Effector CD4-positive, alpha-beta T cell (primary cell): ENCODE measurements around the gene ETF1.

Experiments used
- DNase-seq: peaks from one replicate; pipeline ENCODE4 v3.0.0-alpha.2; 2020
- total RNA-seq: gene quantifications from one replicate; lab custom pipeline; 2026; lab: John Stamatoyannopoulos, UW

The ETF1 gene
- 297 reads per million, percentile 95 among the genes with 10 or more reads in this experiment for total RNA-seq

DNA sequence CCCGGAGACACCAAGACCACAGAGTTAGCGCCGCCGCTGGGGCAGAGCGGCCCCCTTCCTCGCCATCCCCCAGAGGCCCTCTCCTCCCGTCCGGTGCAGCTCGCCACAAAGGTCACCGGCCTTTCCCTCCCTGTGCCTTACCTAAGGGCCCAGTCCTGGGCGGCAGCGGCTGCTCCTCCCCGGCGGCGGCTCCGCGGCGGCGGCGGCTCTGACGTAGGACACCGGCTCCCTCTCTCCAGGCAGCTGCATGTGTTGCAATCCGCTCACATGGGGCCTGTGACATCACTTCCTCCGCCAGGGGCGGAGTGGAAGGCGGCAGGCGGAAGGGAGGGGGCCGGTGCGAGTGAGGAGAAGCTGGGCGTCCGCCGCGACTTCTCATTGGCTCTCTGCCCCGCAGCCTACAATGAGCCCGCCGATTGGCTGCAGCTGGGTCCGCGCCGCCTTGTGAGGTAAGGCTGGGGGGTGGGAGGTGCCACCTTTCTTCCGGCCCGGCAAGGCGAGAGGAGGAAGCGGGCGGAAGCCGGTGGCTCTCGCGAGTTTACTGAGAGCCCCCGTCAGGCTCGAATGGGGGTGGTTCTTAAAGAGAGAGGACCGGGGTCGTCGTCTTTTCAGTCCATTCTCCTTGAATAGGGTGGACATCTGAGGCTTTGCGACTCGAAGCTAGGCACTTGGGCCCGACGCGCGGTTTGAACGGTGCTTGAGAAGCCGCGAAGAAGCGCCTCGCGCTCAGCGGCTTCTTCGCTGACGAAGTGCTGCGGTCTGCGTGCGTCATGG is at the start of gene ETF1:
TSS of gene ETF1 (minus strand) at position 281 of the 774 bp plus-strand sequence. CDS start 318 bp downstream, outside the sequence.
- DNase-seq = peak; percentile 100

DNA sequence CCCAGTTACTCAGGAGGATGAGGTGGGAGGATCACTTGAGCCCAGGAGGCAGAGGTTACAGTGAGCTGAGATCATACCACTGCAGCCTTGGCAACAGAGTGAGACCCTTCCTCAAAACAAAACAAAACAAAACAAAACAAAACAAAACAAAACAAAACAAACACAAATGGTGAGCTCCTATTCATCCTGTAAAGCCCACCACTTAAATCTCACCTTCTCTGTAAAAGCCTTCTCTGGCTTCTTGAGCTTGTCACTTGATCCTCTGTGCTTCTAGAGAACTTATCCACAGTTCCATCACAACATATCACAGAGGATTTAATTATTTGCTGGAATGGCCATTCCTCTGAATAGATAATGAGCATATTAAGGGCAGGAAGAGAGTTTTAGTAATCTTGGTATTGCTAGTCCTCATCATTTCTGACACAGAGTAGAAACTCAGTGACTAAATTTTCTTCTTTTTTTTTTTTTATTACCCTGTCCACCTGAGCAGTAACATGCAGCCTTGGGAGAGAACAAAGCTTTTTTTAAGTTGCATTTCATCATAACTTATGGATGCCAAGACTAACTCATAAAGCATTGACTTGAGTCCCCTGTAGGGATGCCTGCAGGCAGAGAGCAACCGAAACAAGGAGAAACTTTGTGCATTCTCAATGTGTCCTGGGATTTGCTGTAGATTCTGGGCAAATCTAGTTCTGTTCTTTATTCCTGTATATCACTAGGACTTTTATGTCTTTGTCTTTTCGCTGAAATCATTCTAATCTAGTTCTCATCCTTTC is 45.2 kb upstream of the ETF1 start:
- DNase-seq = no peak

DNA sequence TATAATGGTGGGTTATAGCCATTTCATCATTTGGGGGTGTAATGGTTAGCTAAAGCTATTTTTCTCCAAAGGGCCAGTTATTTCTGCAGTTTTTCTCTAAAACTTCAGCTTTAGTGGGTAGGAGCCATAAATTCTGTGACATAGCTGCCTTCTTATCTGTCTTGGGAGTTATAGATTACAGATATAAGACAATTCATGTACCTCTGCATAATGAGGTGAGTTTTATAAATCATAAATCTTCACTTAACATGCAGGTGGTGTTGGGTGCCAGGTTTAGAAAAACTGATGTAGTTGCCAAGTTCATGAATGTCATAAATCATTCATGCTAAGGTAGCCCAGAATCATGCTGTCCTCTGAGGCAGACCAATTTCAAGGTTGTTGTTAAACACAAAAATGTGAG is 42.1 kb upstream of the ETF1 start:
- DNase-seq = no peak

DNA sequence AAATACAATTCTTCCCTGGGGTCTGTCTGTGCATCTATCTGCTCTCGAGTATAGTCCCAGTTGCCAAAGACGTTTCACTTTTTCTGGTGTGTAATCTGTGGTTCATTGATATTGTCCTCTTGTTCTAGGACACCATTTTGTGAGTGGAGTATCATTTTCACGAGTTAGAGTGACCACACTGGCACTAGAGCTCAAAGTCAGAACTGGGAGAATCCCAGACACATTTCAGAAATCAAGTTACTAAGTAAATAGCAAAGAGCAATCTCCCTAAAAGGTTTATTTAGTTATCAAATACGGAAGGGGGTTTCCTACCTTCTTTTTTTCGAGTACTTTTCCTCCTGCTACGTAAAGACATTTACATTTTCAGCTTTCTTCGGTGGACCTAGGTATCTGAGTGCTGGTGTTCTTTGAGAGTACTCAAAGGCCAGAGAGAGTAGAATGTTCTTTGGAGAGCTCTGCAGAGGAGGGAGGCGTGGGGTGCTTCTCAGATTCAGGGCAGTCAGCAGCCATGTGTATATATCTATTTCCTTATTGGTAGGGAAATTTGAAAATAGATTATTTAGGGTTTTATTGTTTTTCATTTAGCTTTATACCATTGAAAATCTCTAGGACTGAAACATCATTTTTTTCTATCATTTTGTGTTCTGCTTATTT is 41.1 kb upstream of the ETF1 start:
- no peak for DNase-seq

DNA sequence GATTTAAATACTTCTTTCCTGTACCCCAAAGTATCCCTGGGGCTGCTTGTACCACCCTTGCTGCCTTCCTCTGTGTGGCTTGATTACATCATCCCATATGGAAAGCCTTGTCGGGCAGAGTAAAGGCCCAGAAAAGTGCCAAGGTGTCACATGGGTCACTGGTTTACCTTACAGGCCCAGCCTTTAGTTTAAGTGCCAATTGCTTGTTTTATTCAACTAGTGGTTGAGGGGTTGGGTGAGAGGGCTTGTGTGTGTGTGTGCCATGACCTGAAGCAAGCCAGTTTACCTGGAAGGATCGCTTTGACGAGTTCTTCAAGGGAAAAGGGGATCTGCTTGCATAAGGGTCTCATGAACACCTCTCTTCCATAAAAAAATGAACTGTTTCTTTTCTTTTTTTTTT is 39.9 kb upstream of the ETF1 start:
- no peak for DNase-seq

DNA sequence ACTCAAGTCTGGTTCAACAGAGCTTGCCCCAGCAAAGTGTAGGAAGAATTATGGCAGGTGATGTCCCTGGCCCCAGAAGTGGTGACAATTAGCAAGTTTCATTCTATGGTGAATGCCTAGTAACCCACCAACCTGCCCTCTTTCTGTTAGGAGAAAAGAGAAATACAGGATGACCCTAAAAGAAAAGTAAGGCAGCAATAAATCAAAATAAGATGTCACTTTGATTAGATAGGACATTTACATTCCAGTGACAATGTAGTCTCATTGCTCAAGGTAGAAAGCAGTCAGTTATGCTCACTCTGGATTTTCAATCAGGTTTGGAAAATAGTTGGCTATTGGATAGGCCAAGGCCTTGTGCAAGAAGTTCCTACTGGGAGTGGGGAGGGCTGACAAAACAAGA is 37.7 kb upstream of the ETF1 start:
- DNase-seq = no peak

DNA sequence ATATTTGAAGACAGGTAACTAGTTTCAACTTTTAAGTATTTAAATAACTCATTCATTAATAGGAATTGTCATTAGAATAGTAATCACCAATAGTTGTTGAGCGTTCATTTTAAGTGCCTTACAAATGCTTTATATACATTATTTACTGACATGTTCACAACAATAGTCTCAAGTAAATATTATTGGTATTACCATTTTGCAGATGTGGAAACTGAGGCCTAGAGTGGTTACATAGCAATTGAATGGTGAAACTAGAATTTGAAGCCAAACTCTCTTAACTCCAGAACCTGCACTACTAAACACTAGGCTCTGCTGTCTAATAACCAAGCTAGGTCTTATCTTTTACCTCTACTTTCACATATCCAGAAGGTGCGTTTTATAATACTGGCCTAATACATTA is 37.0 kb upstream of the ETF1 start:
- DNase-seq = no peak

DNA sequence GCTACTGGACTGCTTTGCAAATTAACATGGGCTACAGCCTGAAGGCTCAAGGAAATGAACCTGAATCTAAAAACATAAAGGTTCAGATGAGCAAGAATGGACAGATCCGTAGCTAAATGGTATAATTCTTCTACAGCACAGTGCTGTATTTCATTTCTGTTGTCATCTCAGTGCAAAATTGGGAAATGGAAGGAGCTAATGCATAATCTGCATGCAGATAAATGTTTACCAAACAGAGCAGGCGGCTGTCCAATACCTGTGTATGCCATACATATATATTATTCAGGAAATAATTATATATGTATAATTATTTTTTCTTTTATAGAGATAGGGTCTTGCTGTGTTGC is 36.5 kb upstream of the ETF1 start:
- no peak for DNase-seq

DNA sequence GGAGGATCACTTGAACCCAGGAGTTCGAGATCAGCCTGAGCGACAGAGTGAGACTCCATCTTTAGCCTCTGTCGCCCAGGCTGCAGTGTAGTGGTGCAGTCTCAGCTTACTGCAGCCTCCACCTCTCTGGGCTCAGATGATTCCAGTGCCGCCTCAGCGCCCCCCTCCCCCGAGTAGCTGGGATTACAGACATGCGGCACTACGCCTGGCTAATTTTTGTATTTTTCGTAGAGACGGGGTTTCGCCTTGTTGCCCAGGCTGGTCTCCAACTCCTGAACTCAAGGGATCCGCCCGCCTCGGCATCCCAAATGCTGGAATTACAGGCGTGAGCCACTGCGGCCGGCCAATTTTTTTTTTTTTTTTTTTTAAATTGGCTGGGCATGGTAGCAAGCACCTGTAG is 34.4 kb upstream of the ETF1 start:
- no peak for DNase-seq

DNA sequence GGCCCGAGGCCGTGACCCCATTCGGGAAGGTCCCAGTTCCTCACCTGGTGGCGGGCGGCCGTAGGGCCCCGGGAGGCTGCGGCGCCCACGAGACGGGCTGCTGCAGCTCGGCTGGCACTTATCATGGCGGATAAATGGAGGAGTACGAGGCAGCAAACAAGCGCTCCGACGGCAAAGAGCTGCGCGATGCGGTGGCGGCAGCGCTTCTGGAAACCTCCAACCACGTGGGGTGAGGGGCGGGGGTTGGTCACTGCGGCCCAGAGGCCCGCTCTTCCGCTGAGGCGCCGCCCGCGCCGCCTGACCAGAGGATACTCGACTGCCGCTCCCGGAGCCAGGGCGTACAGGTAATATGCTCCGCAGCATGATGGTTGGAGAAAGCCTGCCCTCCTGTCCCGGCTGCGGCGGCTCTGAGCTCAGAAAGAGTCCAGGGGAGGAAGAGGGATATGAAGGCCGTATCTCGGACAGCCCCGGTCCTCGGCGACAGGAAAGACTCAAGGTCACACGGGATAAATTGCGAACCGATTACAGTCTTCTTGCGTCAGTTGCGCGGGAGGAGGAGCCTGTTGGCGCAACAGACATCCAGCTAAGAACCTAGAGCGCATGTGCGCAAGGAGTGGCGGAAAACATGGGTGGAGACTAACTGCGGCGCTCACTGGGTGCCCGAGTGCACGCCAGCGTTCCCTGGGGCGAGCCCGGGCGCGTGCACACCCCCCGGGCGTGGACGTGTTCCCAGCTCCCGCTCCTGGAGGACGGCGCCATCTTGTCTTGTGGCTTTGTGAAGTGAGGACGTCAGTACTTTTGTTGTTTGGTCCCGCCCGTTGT is 32.4 kb upstream of the ETF1 start, which contains the start of gene HSPA9:
TSS of gene HSPA9 (minus strand) at position 208 of the 822 bp plus-strand sequence. CDS start at position 125, 83 bp downstream.
- peak; percentile 95 for DNase-seq

DNA sequence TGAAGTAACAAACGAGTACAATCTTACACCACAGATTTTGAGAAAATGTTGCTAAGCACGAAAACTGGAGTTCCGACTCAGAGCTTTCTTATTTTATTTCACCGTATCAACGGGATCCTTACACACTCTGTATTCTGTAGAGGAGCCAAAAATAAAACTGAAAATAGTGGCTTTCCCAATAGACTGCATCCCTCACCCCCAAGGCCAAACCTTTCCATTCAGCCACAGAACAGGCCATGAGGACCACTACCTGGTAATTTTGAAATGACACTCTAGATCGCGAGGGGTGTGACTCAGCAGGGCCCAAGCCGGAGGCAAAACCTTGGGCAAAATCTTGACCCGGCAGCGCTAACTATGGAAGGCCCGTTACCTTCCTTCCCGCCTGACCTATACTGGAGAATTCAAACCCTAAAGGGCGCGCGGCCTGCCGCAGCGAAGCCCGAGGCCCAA is 31.7 kb upstream of the ETF1 start:
- no peak for DNase-seq

DNA sequence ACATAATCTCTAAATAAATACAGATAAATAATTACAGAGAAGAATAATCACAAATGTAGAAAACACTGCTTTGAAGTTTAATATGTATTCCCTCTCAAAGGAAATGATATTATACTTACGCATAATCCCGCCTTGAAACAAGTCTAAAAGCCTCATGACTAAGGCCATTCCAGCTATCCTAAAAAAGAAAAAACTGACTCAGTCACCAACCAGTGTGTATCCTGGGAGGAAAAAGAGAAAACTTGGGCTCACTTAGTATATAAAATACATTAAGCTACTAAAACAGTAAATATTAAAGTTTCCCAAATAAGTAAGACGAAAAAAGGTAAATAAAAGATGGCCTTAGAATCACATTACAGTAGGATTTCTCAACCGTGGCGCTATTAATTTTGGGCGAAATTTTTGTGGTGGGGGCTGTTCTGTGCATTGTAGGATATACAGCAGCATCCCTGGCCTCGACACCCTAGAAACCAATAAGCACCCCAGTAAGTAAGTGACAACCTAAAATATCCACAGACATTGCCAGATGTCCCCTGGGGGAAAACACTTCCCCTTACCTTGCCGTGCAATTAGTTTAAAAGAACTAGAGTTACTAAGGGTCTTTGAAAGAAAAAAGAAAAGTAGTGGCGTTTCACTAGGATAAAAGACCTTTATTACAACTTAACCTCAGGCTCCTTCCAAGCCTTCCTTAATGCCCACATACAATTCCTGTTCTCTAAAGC is 31.1 kb upstream of the ETF1 start:
- no peak for DNase-seq

DNA sequence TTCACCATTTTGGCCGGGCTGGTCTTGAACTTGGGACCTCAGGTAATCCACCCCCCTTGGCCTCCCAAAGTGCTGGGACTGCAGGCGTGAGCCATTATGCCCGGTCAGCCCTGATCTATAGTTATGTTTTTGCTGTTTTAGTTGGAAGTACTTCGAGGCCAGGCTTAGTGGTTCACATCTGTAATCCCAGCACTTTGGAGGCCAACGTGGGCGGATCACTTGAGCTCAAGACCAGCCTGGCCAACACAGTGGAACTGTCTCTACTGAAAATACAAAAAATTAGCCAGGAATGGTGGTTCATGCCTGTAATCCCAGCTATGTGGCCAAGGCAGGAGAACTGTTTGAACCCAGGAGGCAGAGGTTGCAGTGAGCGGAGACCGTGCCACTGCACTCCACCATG is 30.2 kb upstream of the ETF1 start:
- DNase-seq = no peak

DNA sequence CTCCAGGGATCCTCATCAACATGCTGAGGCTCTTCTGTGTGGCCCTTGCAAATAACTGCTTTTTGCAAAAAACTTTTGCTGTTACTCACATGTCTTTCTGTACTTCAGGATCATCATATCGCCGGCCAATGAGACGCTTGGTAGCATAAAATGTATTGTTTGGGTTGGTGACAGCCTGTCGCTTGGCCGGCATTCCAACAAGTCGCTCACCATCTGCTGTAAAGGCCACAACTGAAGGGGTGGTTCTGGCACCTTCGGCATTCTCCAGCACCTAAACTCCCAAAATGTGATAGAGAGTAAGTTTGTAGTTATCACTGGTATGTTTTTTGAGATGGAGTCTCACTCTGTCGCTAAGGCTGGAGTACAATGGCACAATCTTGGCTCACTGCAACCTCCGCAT is 27.8 kb upstream of the ETF1 start:
- no peak for DNase-seq

DNA sequence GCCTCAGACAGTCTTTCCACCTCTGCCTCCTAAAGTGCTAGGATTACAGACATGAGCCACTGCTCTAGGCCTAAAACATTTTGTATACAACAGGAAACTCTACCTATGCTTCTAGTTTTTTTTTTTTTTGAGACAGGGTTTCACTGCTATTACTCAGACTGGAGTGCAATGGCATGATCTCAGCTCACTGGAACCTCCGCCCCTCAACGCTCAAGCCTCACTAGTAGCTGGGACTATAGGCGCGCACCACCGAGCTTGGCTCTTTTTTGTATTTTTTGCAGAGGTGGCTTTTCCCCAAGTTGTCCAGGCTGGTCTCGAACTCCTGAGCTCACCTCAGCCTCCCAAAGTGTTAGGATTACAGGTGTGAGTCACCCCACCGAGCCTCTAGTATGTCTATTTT is 26.7 kb upstream of the ETF1 start:
- DNase-seq = no peak

DNA sequence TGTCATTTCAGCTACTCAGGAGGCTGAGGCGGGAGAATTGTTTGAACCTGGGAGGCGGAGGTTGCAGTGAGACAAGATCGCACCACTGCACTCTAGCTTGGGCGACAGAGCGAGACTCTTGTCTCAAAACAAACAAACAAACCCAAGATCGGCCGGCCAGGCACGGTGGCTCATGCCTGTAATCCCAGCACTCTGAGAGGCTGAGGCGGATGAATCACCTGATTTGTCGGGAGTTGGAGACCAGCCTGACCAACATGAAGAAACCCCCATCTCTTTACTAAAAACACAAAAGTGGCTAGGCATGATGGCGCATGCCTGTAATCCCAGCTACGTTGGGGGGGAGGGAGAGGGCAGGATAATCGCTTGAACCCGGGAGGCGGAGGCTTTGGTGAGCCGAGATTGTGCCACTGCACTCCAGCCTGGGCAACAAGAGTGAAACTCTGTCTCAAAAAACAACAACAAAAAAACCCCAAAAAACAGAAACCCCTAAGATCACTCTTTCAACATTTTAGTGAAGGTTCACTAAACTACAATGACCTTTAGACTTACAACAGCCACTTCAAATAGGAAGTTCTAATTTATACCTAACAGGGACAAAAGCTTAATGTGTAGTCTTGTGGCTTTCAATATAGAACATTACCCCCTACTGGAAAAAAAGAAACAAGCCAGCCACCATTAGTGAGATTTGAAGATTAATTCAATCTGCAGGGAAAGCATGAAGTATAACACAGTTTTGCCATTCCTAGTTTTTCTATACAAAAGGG is 25.2 kb upstream of the ETF1 start:
- no peak for DNase-seq

DNA sequence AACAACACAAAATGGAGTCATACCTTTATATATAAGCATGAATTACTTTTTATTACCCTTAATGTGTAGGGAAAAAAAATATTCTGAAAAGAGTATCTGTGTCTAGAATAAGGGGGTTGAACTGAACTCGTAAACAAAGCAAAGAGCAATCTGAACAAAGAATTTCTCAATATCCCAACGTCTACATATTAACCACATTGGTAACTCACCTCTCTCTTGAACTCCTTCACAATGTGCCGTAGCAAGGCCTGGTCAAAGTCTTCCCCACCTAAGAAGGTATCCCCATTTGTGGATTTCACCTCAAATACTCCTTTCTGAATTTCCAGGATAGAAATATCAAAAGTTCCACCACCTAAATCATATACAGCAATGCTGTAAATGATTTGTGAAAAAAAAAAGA is 23.8 kb upstream of the ETF1 start:
- no peak for DNase-seq

DNA sequence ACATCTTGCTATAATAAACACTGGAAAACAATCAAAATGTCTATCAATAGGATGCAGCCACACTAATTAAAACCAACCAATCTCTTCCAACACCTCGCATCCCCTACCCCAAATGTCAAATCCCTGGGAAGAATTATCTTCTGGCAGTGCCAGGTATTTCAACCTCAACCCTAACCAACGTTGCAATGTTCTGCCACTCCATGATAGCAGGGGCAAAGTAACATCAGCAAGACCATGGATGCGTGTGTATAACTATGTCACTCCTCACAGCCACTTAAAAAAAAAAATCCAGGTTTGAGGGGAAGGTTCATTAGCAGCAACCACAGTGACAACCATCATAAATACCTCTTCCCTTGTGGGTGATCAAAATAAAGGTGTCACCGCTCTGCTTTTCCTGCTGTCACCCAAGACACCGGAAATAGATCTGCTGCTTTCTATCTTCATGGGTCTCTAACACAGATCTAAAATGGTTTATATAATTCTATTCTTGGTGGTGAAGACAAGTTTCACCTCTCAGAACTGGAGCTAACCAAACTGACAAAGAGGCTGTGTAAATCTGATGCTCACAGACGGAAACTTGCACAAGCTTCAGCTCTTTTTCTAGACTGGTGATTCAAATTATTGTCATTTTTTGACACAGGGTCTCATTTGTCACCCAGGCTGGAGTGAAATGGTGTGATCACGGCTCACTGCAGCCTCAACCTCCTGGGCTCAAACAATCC is 22.2 kb upstream of the ETF1 start:
- peak; percentile 14 for DNase-seq

DNA sequence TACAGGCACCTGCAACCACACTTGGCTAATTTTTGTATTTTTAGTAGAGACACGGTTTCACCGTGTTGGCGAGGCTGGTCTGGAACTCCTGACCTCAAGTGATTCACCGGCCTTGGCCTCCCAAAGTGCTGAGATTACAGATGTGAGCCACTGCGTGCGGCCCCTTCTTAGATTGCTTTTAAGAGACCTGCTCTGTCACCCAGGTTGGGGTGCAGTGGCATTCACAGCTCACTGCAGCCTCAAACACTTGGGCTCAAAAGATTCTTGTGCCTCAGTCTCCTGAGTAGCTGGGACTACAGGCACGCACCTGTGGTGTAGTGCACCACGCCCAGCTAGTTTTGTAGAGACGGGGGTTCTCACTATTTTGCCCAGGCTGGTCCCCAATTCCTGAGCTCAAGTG is 21.2 kb upstream of the ETF1 start:
- DNase-seq = no peak

DNA sequence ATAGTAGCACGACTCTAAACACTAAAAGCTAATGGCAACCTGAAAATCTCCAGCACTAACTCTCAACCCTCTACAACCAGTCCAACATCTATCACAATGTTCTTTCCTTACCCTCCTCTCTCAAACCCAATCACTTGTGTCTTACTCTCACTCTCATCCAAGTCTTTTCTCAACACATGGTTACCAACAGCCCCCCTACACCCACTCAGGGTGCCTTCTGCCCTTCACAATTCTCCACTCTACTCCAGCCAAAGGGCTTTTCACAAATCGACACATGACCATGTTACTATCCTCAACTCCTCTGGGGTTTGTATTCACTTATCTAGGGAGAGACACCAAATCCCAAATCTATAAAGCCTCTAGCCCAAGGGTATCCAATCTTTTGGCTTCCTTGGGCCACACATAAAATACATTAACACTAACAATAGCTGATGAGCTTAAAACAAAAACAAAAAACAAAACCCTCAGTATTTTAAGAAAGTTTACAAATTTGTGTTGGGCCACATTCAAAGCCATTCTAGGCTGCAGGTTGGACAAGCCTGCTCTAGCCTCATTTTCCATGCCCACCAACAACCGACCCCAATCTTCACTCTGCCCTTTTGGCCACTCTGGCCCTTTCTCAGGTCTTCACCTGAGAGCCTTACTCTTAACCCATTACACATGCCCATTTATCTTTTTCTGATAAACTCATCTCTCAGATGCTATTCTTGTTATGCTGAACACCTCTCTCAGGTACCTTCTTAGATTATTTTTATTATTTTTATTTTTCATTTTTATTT is 20.5 kb upstream of the ETF1 start:
- DNase-seq = no peak
